Central memory CD8-positive, alpha-beta T cell (primary cell): ENCODE measurements around the gene LDLRAD3.

ENCODE experiments used
- ATAC-seq: fragments of 150-1000 bp; cut with Tn5 transposase; replicated peaks from 2 replicates; pipeline ENCODE4 v1.10.0; 2022; ENCODE audit warnings: mild to moderate bottlenecking, moderate FRiP score, moderate number of reproducible peaks; ENCODE audit not compliant: poor library complexity, severe bottlenecking; ENCODE audit errors: extremely low read depth
- DNase-seq, 2 donors: peaks; one replicate each; pipeline ENCODE4 v3.0.0; 2021; ENCODE audit warnings: low spot score in 2 of 2
- H3K27ac Mint-ChIP-seq: one replicate; pipeline ENCODE4 v1.8.0; 2022; ENCODE audit warnings: low read depth, mild to moderate bottlenecking, moderate library complexity, mixed read lengths
- H3K27me3 Mint-ChIP-seq: one replicate; pipeline ENCODE4 v1.8.0; 2022; ENCODE audit warnings: mixed read lengths
- H3K36me3 Mint-ChIP-seq: one replicate; pipeline ENCODE4 v1.8.0; 2022; ENCODE audit warnings: mild to moderate bottlenecking, moderate library complexity, mixed read lengths; ENCODE audit not compliant: insufficient read depth
- H3K4me1 Mint-ChIP-seq: one replicate; pipeline ENCODE4 v1.8.0; 2022; ENCODE audit warnings: mixed read lengths
- H3K4me3 Mint-ChIP-seq: one replicate; pipeline ENCODE4 v1.8.0; 2022; ENCODE audit warnings: mild to moderate bottlenecking, moderate library complexity, mixed read lengths
- H3K9me3 Mint-ChIP-seq: one replicate; pipeline ENCODE4 v1.8.0; 2022; ENCODE audit warnings: mixed read lengths

Gene LDLRAD3

GRCh38 chr11:36243641-36244040, 299.8 kb downstream of the LDLRAD3 start:
- no peak overlapping the region for H3K27ac Mint-ChIP-seq
- H3K9me3 Mint-ChIP-seq: no peaks in the 10 kb centered on the region

GRCh38 chr11:36247493-36247892, 303.6 kb downstream of the LDLRAD3 start:
- Mint-ChIP-seq H3K4me3 (no peak overlapping the region), H3K27me3 (peaks cover 88% of the 10 kb centered on the region), H3K36me3 (no peaks in the 10 kb centered on the region), H3K4me1 (no peaks in the 10 kb centered on the region), H3K9me3 (no peaks in the 10 kb centered on the region), H3K27ac (no peak overlapping the region)
- ATAC-seq (no peak), DNase-seq (no peak)

More at GRCh38 chr11:36243641-36244040, 299.8 kb downstream of the LDLRAD3 start:
- no peak for DNase-seq
- no peak for ATAC-seq
- Mint-ChIP-seq H3K36me3 (no peaks in the 10 kb centered on the region), H3K4me1 (no peaks in the 10 kb centered on the region), H3K27me3 (peaks cover 71% of the 10 kb centered on the region), H3K4me3 (no peak overlapping the region)

GRCh38 chr11:36248436-36248835, 304.6 kb downstream of the LDLRAD3 start:
- Mint-ChIP-seq H3K36me3 (no peaks in the 10 kb centered on the region), H3K4me1 (no peaks in the 10 kb centered on the region), H3K27ac (no peak overlapping the region), H3K27me3 (peaks cover 87% of the 10 kb centered on the region), H3K4me3 (no peak overlapping the region), H3K9me3 (no peaks in the 10 kb centered on the region)
- DNase-seq (no peak), ATAC-seq (no peak)

- DNase-seq (no peak), ATAC-seq (no peak)
- no peaks in the 10 kb centered on the region for H3K36me3 Mint-ChIP-seq
- no peaks in the 10 kb centered on the region for H3K4me1 Mint-ChIP-seq
- H3K9me3 Mint-ChIP-seq: no peaks in the 10 kb centered on the region
- peaks cover 82% of the 10 kb centered on the region for H3K27me3 Mint-ChIP-seq
- H3K27ac Mint-ChIP-seq: no peak overlapping the region
- H3K4me3 Mint-ChIP-seq: no peak overlapping the region
Observed at GRCh38 chr11:36249246-36249645, 305.4 kb downstream of the LDLRAD3 start.

- Mint-ChIP-seq H3K9me3 (no peaks in the 10 kb centered on the region), H3K4me3 (no peak overlapping the region), H3K36me3 (no peaks in the 10 kb centered on the region), H3K27ac (no peak overlapping the region), H3K4me1 (no peaks in the 10 kb centered on the region), H3K27me3 (peaks cover 77% of the 10 kb centered on the region)
- ATAC-seq: no peak
- no peak for DNase-seq
Observed at GRCh38 chr11:36251823-36252222, 308.0 kb downstream of the LDLRAD3 start.

GRCh38 chr11:36253238-36253637, 309.4 kb downstream of the LDLRAD3 start:
- H3K27me3 Mint-ChIP-seq: peaks cover 77% of the 10 kb centered on the region
- DNase-seq: no peak
- no peaks in the 10 kb centered on the region for H3K36me3 Mint-ChIP-seq

GRCh38 chr11:36254713-36255112, 310.9 kb downstream of the LDLRAD3 start:
- no peak for DNase-seq
- ATAC-seq: no peak
- H3K36me3 Mint-ChIP-seq: no peaks in the 10 kb centered on the region
- no peaks in the 10 kb centered on the region for H3K9me3 Mint-ChIP-seq
- H3K4me3 Mint-ChIP-seq: no peak overlapping the region
- H3K4me1 Mint-ChIP-seq: no peaks in the 10 kb centered on the region
- H3K27ac Mint-ChIP-seq: no peak overlapping the region
- H3K27me3 Mint-ChIP-seq: peaks cover 77% of the 10 kb centered on the region

More at GRCh38 chr11:36253238-36253637, 309.4 kb downstream of the LDLRAD3 start:
- H3K4me3 Mint-ChIP-seq: no peak overlapping the region
- H3K4me1 Mint-ChIP-seq: no peaks in the 10 kb centered on the region
- no peak for ATAC-seq
- H3K27ac Mint-ChIP-seq: no peak overlapping the region
- no peaks in the 10 kb centered on the region for H3K9me3 Mint-ChIP-seq

- Mint-ChIP-seq H3K36me3 (no peaks in the 10 kb centered on the region), H3K27ac (no peak overlapping the region), H3K4me1 (no peaks in the 10 kb centered on the region), H3K9me3 (no peaks in the 10 kb centered on the region), H3K4me3 (no peak overlapping the region), H3K27me3 (peaks cover 74% of the 10 kb centered on the region)
- ATAC-seq (no peak), DNase-seq (no peak)
Observed at GRCh38 chr11:36257351-36257750, 313.5 kb downstream of the LDLRAD3 start.

- H3K4me1 Mint-ChIP-seq: no peaks in the 10 kb centered on the region
- ATAC-seq: no peak
- DNase-seq: no peak
- H3K4me3 Mint-ChIP-seq: no peak overlapping the region
- H3K36me3 Mint-ChIP-seq: no peaks in the 10 kb centered on the region
- H3K9me3 Mint-ChIP-seq: no peaks in the 10 kb centered on the region
- no peak overlapping the region for H3K27ac Mint-ChIP-seq
- H3K27me3 Mint-ChIP-seq: peaks cover 79% of the 10 kb centered on the region
Observed at GRCh38 chr11:36258730-36259360, 315.0 kb downstream of the LDLRAD3 start.

- no peaks in the 10 kb centered on the region for H3K9me3 Mint-ChIP-seq
- DNase-seq (no peak), ATAC-seq (no peak)
- H3K4me1 Mint-ChIP-seq: no peaks in the 10 kb centered on the region
- H3K27ac Mint-ChIP-seq: no peak overlapping the region
- H3K36me3 Mint-ChIP-seq: no peaks in the 10 kb centered on the region
- peaks cover 80% of the 10 kb centered on the region for H3K27me3 Mint-ChIP-seq
- H3K4me3 Mint-ChIP-seq: no peak overlapping the region
Observed at GRCh38 chr11:36261094-36261493, 317.2 kb downstream of the LDLRAD3 start.

- H3K4me3 Mint-ChIP-seq: no peak overlapping the region
- H3K9me3 Mint-ChIP-seq: no peaks in the 10 kb centered on the region
- no peaks in the 10 kb centered on the region for H3K36me3 Mint-ChIP-seq
- no peaks in the 10 kb centered on the region for H3K4me1 Mint-ChIP-seq
- peaks cover 50% of the 10 kb centered on the region for H3K27me3 Mint-ChIP-seq
- no peak for ATAC-seq
- DNase-seq: no peak
- no peak overlapping the region for H3K27ac Mint-ChIP-seq
Observed at GRCh38 chr11:36264011-36264972, 320.4 kb downstream of the LDLRAD3 start.

GRCh38 chr11:36264973-36265344, 321.1 kb downstream of the LDLRAD3 start:
- H3K4me3 Mint-ChIP-seq: no peak overlapping the region
- H3K4me1 Mint-ChIP-seq: no peaks in the 10 kb centered on the region
- ATAC-seq: no peak
- peaks cover 43% of the 10 kb centered on the region for H3K27me3 Mint-ChIP-seq
- H3K9me3 Mint-ChIP-seq: no peaks in the 10 kb centered on the region
- H3K27ac Mint-ChIP-seq: no peak overlapping the region
- H3K36me3 Mint-ChIP-seq: peaks cover 1% of the 10 kb centered on the region
- DNase-seq: no peak
